Testis (tissue), 2 donors: ENCODE results near the gene XRCC4.

Experiments
- CTCF ChIP-seq, 3 experiments: fragments of 450-650 bp in 2 of 3; fragments of 200-600 bp in 1 of 3; sonication (generic) in 1 of 3; IDR thresholded peaks; one replicate each; pipeline ENCODE4 v1.5.1; 2016 to 2019; ENCODE audit warnings: antibody characterized with exemption in 3 of 3, mild to moderate bottlenecking in 2 of 3, moderate library complexity in 1 of 3
- POLR2A ChIP-seq: fragments of 450-650 bp; IDR thresholded peaks from one replicate; pipeline ENCODE4 v1.6.1; 2017; ENCODE audit warnings: antibody characterized with exemption, mild to moderate bottlenecking, moderate library complexity

- TF ChIP-seq CTCF (IDR thresholded peaks at IDR 0.05) (no peak), POLR2A (no peak)
Measured at GRCh38 chr5:83082750-83083149, 5.4 kb downstream of the XRCC4 start.
